Amygdala (tissue), 56 donors: ENCODE data around the gene SERPINE1.

Source experiments
- DNase-seq, 56 donors: peaks; one replicate each; lab custom pipeline; 2025; lab: John Stamatoyannopoulos, UW

Gene SERPINE1

DNA sequence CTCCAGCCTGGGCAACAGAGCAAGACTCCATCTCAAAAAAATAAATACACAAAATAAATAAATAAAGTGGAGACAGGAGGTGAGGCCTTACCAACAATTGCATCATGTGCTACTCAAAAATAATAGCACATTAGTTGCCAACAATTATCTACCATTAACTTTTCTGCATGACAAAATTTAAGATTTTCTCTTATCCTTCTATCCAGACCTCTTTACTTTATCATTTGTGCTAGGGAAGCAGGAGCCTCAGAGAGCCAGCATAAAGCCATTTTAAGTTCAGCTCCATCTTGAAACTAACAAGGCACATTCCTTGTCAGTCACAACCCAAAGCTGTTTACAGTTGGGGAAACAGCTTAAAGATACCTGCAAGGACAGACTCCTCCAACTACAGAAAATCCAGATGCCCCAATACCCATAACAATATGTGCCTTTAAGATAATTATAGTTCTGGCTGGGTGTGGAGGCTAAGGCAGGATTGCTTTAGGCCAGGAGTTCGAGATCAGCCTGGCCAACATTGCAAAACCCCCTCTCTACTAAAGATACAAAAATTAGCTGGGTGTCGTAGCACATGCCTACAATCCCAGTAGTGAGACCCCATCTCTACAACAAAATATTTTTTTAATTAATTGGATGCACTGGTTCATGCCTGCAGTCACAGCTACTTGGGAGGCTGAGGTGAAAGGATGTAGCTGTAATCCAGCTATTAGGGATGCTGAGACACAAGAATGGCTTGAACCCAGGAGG lies 25.2 kb downstream of the SERPINE1 start:
- no peak for DNase-seq

GRCh38 chr7:101153969-101154692 lies 27.2 kb downstream of the SERPINE1 start, which contains the start of gene AP1S1:
Gene AP1S1, plus strand, starts transcription at chr7:101154476. Its CDS starts 39 bp downstream, at chr7:101154515.
- DNase-seq = peak; percentile 31 to 96 (median 87)

GRCh38 chr7:101154693-101155102 lies 27.8 kb downstream of the SERPINE1 start:
- no peak for DNase-seq

- no peak for DNase-seq
Measured at GRCh38 chr7:101155303-101155702, 28.4 kb downstream of the SERPINE1 start.

DNA sequence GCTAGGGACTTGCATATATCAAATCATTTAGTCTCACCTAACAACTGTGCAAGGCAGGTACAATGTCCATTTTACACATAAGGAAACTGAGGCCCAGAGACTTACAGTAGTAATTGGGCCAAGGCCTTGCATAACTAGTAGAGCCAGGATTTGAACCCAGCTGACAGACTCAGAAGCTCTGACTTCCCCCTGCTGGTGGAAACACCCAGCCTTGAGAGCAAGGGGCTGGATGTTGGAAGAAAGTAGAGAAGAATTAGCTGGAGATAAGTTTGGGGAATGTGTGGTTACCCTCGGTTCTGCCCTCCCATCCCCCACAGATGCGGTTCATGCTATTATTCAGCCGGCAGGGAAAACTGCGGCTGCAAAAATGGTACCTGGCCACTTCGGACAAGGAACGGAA lies 29.4 kb downstream of the SERPINE1 start:
- DNase-seq = no peak

- DNase-seq = peak in 1 of 56 donors; percentile 14
Measured at GRCh38 chr7:101156866-101157589, 30.1 kb downstream of the SERPINE1 start.

GRCh38 chr7:101159696-101160674 lies 33.1 kb downstream of the SERPINE1 start:
- DNase-seq = peak in 6 of 56 donors; percentile 9 to 41 (median 18)

GRCh38 chr7:101160910-101161309 lies 34.0 kb downstream of the SERPINE1 start:
- no peak for DNase-seq

DNA sequence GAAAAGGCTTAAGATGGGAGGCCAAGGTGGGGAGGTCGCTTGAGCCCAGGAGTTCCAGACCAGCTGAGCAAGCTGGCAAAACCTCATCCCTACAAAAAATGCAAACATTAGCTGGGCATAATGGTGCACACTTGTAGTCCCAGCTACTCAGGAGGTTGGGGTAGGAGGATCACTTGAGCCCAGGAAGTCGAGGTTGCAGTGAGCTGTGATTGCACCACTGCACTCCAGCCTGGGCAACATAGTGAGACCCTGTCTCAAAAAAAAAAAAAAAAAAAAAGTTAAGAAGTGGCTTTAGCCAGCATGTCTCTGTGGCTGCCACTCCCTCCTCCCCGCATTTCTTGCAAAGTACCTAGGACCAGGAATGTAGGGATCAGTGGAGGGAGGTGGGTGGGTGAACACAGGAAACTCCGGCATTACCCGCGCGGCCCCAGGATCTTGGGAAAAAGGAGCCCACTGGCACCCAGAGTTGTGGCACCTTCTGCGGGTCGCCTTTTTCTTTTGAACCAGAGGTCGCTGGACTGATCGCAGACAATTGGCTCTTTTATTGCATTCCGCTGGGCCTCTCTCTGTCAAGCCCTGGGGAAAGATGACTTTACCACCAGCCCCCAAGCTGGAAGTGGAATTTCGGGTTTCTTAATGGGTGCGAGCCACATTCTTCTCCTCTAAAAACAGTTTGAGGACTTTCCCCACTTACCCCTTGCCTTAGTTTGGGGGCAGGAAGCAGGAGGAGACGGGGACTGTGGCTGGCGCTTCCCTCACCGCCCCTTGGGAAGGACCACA lies 35.0 kb downstream of the SERPINE1 start:
- no peak for DNase-seq

DNA sequence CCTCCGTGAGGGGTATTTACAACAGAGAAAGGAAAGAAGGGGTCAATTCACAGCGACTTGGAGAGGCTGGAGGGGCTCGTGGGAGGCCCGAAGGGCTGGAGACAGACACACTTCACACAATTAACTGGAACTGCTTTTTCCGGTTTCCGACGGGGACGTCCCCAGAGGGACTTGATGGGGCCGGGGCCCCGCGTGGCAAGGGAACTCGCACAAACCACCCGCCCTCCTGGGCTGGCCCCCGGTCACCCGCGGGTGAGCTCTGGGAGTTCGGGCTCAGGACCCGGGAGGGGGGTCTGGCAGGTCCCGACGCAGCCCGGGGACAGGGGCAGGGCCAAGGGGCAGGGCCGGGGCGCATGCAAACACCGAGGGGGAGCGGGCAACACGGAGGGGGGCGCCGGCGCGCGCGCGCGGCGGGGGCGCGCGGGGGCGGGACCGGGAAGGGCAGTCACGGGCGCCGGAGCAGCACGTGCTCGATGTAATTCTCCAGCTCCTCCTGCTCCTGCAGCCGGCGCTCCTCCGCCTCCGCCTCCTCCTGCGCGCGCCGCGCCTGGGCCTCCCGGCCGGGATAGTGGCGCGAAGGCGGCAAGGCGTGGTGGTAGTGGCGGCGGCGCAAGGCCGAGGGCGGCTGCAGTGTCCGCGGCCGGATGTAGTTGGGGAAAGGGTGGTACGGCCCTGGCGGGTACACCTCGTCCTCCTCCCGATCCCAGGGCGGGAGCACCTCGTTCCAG lies 35.8 kb downstream of the SERPINE1 start:
- DNase-seq = peak in 9 of 56 donors; percentile 9 to 40 (median 29)

DNA sequence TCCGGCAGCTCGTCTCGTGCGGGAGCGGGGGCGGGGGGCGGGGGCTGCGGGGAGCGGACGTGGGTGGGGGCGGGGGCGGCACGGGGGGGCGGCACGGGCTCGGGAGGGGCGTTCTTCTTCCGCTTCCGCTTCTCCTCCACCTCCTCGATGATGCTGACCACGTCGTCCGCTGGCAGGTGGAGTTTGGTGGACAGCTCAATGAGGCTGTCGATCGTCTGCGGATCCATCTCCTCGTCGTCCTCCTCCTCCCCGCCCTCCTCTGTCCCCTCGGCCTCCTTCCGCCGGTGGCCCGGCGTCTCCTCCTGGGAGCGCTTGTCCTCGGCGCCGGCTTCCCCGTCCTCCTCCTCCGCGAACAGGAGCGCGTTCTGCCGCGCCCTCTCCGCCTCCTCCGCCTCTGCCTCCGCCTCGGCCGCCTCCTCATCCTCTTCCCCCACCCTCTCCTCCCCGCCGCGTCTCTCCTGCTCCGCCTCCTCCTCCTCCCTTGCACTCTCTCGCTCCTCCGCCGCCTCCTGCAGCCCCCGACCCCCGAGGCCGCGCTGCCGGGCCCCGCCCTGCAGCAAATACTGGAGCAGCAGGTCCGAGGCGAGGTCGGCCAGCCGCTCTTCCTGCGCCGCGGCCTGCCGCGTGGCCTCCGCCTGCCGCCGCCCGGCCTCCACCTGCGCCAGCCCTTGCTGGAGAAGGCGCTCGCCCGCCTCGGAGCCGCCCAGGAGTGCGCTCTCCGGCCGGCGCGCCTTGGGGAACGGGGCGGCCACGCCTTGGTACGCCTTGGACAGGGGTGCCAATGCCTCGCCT lies 36.6 kb downstream of the SERPINE1 start:
- peak in 8 of 56 donors; percentile 19 to 42 (median 32) for DNase-seq

- DNase-seq = peak in 3 of 56 donors; percentile 18 to 27 (median 23)
Measured at GRCh38 chr7:101164071-101164840, 37.4 kb downstream of the SERPINE1 start.

- peak; percentile 27 to 93 (median 76) for DNase-seq
Measured at GRCh38 chr7:101165075-101165957, 38.4 kb downstream of the SERPINE1 start, which contains the start of gene VGF. Gene VGF, minus strand, starts transcription at chr7:101165569. Its CDS starts 726 bp downstream, at chr7:101164843.

- DNase-seq = no peak
Measured at GRCh38 chr7:101165958-101166647, 39.2 kb downstream of the SERPINE1 start.

DNA sequence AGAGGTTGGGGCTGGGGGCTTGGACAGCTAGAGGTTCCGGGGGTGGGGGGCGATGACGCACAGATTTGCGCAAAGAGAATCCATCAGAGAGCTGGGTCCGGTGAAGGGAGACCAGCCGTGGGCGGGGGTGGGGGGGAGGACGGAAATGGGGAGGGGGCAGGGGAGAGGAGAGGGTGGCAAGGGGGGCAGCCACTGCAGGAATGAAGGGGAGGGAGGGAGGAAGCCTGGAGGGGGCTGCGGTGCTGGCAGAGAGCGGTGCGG lies 39.7 kb downstream of the SERPINE1 start:
- no peak for DNase-seq
